GM23338 (cell line): ENCODE results near the gene GNAT3.

ENCODE experiments used
- CREB1 ChIP-seq: fragments of 250-450 bp; sonication (Bioruptor Pico); IDR thresholded peaks from 2 replicates; pipeline ENCODE4 v1.5.0; 2020; ENCODE audit warnings: low read depth, mild to moderate bottlenecking, moderate library complexity
- EZH2 ChIP-seq: fragments of 200-600 bp; sonication (generic); IDR thresholded peaks from one replicate; pipeline ENCODE4 v1.8.0; 2017; ENCODE audit warnings: antibody characterized with exemption, mild to moderate bottlenecking, low read depth; ENCODE audit not compliant: unreplicated experiment
- EZH2phosphoT487 ChIP-seq: fragments of 200-600 bp; sonication (generic); IDR thresholded peaks from one replicate; pipeline ENCODE4 v1.8.1; 2018; ENCODE audit warnings: antibody characterized with exemption; ENCODE audit not compliant: unreplicated experiment
- JUNB ChIP-seq: IDR thresholded peaks from one replicate; pipeline ENCODE4 v1.6.1; 2016; ENCODE audit warnings: antibody characterized with exemption; ENCODE audit not compliant: unreplicated experiment
- NANOG ChIP-seq: IDR thresholded peaks from 2 replicates; pipeline ENCODE4 v1.6.1; 2016; ENCODE audit warnings: antibody characterized with exemption, borderline replicate concordance
- POLR2AphosphoS5 ChIP-seq: IDR thresholded peaks from 2 replicates; pipeline ENCODE4 v1.6.1; 2016; ENCODE audit warnings: antibody characterized with exemption, low read depth
- STAT1 ChIP-seq: IDR thresholded peaks from one replicate; pipeline ENCODE4 v1.6.1; 2016; ENCODE audit warnings: antibody characterized with exemption; ENCODE audit not compliant: unreplicated experiment
- ZNF114 ChIP-seq: fragments of 250-450 bp; sonication (Bioruptor Pico); IDR thresholded peaks from 2 replicates; pipeline ENCODE4 v1.5.0; 2020; ENCODE audit warnings: mild to moderate bottlenecking, moderate library complexity
- ZNF331 ChIP-seq: fragments of 250-450 bp; sonication (Bioruptor Pico); IDR thresholded peaks from 2 replicates; pipeline ENCODE4 v1.5.0; 2020; ENCODE audit warnings: low read depth, mild to moderate bottlenecking, moderate library complexity
- TF ChIP-seq, protein P1 (sequence below), 2 experiments: fragments of 200-600 bp in 1 of 2; sonication (generic) in 1 of 2; conservative IDR thresholded peaks; 2 replicates each; pipeline versions ENCODE4 v1.5.1 to v1.6.1; 2016 to 2017; ENCODE audit warnings: antibody characterized with exemption in 2 of 2, low read depth in 2 of 2, mild to moderate bottlenecking in 2 of 2, moderate library complexity in 1 of 2
- TF ChIP-seq, protein P2 (sequence below): IDR thresholded peaks from one replicate; pipeline ENCODE4 v1.6.1; 2018; ENCODE audit warnings: antibody characterized with exemption; ENCODE audit not compliant: unreplicated experiment
- TF ChIP-seq, protein P3 (sequence below): fragments of 250-450 bp; sonication (Bioruptor Pico); IDR thresholded peaks from 2 replicates; pipeline ENCODE4 v1.5.0; 2020; ENCODE audit warnings: mild to moderate bottlenecking, moderate library complexity
- TF ChIP-seq, protein P4 (sequence below): IDR thresholded peaks from 2 replicates; pipeline ENCODE4 v1.6.1; 2016; ENCODE audit warnings: antibody characterized with exemption

DNA sequence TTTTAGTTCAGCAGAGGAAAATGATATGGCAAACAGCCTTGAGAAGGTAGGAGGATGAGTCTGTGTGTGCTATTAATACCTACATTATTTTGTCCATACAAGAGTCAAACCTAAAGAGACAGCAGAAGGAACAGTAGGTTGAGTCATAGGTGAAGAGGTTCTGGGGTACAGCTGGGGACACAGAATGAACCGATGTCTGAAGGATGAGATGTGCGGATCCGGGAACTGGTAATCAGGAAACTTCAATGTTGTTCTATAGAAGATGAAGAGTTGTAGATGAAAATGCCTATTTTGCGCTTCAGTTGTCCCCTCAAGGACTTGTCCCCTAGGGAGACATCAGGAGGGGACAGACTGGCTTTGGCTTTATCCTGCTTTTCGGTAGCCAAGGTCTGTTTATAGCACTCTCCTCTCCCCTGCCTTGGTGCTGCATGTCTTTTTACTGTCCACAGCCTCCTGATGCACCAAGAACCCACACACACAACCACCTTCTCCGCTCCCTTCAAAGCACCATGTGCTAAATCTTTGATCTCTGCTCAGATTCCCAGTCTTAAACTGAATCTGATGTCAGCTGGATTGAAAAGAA is 94.6 kb downstream of the GNAT3 start:
- TF ChIP-seq, protein P1, sequence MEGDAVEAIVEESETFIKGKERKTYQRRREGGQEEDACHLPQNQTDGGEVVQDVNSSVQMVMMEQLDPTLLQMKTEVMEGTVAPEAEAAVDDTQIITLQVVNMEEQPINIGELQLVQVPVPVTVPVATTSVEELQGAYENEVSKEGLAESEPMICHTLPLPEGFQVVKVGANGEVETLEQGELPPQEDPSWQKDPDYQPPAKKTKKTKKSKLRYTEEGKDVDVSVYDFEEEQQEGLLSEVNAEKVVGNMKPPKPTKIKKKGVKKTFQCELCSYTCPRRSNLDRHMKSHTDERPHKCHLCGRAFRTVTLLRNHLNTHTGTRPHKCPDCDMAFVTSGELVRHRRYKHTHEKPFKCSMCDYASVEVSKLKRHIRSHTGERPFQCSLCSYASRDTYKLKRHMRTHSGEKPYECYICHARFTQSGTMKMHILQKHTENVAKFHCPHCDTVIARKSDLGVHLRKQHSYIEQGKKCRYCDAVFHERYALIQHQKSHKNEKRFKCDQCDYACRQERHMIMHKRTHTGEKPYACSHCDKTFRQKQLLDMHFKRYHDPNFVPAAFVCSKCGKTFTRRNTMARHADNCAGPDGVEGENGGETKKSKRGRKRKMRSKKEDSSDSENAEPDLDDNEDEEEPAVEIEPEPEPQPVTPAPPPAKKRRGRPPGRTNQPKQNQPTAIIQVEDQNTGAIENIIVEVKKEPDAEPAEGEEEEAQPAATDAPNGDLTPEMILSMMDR (conservative IDR thresholded peaks at IDR 0.05; ENCODE audit: low read depth in 2 of 2) = no peak
- TF ChIP-seq EZH2 (no peak), POLR2AphosphoS5 (no peak), ZNF114 (CRISPR knock-in tag) (no peak), STAT1 (no peak), CREB1 (CRISPR knock-in tag) (no peak), NANOG (no peak), EZH2phosphoT487 (no peak), JUNB (no peak), ZNF331 (CRISPR knock-in tag) (no peak)
- TF ChIP-seq, protein P2, sequence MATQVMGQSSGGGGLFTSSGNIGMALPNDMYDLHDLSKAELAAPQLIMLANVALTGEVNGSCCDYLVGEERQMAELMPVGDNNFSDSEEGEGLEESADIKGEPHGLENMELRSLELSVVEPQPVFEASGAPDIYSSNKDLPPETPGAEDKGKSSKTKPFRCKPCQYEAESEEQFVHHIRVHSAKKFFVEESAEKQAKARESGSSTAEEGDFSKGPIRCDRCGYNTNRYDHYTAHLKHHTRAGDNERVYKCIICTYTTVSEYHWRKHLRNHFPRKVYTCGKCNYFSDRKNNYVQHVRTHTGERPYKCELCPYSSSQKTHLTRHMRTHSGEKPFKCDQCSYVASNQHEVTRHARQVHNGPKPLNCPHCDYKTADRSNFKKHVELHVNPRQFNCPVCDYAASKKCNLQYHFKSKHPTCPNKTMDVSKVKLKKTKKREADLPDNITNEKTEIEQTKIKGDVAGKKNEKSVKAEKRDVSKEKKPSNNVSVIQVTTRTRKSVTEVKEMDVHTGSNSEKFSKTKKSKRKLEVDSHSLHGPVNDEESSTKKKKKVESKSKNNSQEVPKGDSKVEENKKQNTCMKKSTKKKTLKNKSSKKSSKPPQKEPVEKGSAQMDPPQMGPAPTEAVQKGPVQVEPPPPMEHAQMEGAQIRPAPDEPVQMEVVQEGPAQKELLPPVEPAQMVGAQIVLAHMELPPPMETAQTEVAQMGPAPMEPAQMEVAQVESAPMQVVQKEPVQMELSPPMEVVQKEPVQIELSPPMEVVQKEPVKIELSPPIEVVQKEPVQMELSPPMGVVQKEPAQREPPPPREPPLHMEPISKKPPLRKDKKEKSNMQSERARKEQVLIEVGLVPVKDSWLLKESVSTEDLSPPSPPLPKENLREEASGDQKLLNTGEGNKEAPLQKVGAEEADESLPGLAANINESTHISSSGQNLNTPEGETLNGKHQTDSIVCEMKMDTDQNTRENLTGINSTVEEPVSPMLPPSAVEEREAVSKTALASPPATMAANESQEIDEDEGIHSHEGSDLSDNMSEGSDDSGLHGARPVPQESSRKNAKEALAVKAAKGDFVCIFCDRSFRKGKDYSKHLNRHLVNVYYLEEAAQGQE = no peak
- TF ChIP-seq, protein P3, sequence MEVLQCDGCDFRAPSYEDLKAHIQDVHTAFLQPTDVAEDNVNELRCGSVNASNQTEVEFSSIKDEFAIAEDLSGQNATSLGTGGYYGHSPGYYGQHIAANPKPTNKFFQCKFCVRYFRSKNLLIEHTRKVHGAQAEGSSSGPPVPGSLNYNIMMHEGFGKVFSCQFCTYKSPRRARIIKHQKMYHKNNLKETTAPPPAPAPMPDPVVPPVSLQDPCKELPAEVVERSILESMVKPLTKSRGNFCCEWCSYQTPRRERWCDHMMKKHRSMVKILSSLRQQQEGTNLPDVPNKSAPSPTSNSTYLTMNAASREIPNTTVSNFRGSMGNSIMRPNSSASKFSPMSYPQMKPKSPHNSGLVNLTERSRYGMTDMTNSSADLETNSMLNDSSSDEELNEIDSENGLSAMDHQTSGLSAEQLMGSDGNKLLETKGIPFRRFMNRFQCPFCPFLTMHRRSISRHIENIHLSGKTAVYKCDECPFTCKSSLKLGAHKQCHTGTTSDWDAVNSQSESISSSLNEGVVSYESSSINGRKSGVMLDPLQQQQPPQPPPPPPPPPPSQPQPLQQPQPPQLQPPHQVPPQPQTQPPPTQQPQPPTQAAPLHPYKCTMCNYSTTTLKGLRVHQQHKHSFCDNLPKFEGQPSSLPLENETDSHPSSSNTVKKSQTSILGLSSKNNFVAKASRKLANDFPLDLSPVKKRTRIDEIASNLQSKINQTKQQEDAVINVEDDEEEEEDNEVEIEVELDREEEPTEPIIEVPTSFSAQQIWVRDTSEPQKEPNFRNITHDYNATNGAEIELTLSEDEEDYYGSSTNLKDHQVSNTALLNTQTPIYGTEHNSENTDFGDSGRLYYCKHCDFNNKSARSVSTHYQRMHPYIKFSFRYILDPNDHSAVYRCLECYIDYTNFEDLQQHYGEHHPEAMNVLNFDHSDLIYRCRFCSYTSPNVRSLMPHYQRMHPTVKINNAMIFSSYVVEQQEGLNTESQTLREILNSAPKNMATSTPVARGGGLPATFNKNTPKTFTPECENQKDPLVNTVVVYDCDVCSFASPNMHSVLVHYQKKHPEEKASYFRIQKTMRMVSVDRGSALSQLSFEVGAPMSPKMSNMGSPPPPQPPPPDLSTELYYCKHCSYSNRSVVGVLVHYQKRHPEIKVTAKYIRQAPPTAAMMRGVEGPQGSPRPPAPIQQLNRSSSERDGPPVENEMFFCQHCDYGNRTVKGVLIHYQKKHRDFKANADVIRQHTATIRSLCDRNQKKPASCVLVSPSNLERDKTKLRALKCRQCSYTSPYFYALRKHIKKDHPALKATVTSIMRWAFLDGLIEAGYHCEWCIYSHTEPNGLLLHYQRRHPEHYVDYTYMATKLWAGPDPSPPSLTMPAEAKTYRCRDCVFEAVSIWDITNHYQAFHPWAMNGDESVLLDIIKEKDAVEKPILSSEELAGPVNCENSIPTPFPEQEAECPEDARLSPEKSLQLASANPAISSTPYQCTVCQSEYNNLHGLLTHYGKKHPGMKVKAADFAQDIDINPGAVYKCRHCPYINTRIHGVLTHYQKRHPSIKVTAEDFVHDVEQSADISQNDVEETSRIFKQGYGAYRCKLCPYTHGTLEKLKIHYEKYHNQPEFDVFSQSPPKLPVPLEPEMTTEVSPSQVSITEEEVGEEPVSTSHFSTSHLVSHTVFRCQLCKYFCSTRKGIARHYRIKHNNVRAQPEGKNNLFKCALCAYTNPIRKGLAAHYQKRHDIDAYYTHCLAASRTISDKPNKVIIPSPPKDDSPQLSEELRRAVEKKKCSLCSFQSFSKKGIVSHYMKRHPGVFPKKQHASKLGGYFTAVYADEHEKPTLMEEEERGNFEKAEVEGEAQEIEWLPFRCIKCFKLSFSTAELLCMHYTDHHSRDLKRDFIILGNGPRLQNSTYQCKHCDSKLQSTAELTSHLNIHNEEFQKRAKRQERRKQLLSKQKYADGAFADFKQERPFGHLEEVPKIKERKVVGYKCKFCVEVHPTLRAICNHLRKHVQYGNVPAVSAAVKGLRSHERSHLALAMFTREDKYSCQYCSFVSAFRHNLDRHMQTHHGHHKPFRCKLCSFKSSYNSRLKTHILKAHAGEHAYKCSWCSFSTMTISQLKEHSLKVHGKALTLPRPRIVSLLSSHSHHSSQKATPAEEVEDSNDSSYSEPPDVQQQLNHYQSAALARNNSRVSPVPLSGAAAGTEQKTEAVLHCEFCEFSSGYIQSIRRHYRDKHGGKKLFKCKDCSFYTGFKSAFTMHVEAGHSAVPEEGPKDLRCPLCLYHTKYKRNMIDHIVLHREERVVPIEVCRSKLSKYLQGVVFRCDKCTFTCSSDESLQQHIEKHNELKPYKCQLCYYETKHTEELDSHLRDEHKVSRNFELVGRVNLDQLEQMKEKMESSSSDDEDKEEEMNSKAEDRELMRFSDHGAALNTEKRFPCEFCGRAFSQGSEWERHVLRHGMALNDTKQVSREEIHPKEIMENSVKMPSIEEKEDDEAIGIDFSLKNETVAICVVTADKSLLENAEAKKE (CRISPR knock-in tag) = no peak
- TF ChIP-seq, protein P4, sequence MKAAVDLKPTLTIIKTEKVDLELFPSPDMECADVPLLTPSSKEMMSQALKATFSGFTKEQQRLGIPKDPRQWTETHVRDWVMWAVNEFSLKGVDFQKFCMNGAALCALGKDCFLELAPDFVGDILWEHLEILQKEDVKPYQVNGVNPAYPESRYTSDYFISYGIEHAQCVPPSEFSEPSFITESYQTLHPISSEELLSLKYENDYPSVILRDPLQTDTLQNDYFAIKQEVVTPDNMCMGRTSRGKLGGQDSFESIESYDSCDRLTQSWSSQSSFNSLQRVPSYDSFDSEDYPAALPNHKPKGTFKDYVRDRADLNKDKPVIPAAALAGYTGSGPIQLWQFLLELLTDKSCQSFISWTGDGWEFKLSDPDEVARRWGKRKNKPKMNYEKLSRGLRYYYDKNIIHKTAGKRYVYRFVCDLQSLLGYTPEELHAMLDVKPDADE = no peak
